ENCODE data around the gene THBS1. TPM values are rescaled to one million over a fixed set of nuclear protein-coding genes. Genes with fewer than 3 reads are reported as not detected.

The THBS1 gene
- total RNA-seq (2014; rRNA removed) (305 and 374 TPM in 2 replicates), Bru-seq, nascent RNA (percentile 94 among the genes with signal in this experiment), BruChase-seq, experiment 1, labeled RNA remaining after a 6-hour chase (percentile 98 among the genes with signal in this experiment), BruChase-seq, experiment 2, labeled RNA remaining after a 2-hour chase (percentile 96 among the genes with signal in this experiment)
- long read RNA-seq, full-length matches to known transcripts = 11 of 143 reads
- long read RNA-seq, partial matches to known transcripts = 120 of 143 reads
- long read RNA-seq, other reads (novel, unspliced or antisense) = 12 of 143 reads

GRCh38 chr15:39580485-39581241 is at the start of gene THBS1:
Gene THBS1, plus strand, starts transcription at chr15:39581079. Its CDS starts 779 bp downstream, at chr15:39581858.
- TF ChIP-seq EZH2phosphoT487 (IDR thresholded peaks at IDR 0.05; ENCODE audit: borderline replicate concordance, low read length) (no peak), CTCF (conservative IDR thresholded peaks at IDR 0.05; ENCODE audit: low read depth, low read length) (0 out of 2 replicates have a peak, but pooled peaks have one; percentile 46), EZH2 (IDR thresholded peaks at IDR 0.05; ENCODE audit: low read length, unreplicated experiment) (no peak)
- BruUV-seq (replicated peaks) = no TSS peak
- H3K79me2 ChIP-seq (ENCODE audit: low read length) = peaks cover 47% of the 10 kb centered on the region

GRCh38 chr15:39534996-39535395 is 45.9 kb upstream of the THBS1 start:
- H3K27me3 ChIP-seq (ENCODE audit: low read length) = no peaks in the 10 kb centered on the region
- no peak overlapping the region for H2AFZ ChIP-seq (ENCODE audit: low read length)
- no peaks in the 10 kb centered on the region for H3F3A ChIP-seq (ENCODE audit: low read length, unreplicated experiment)
- H3K4me1 ChIP-seq (ENCODE audit: insufficient read depth, low read length) = no peaks in the 10 kb centered on the region
- ATAC-seq = no peak
- BruUV-seq (replicated peaks) = no TSS peak
- H4K20me1 ChIP-seq (ENCODE audit: low read length) = no peaks in the 10 kb centered on the region
- H3K4me2 ChIP-seq (ENCODE audit: low read length) = no peak overlapping the region
- no peak overlapping the region for H3K9ac ChIP-seq (ENCODE audit: low read length)
- no peaks in the 10 kb centered on the region for H3K9me3 ChIP-seq (ENCODE audit: low read length)
- H3K36me3 ChIP-seq (ENCODE audit: low read depth, low read length) = no peaks in the 10 kb centered on the region
- no peaks in the 10 kb centered on the region for H3K79me2 ChIP-seq (ENCODE audit: low read length)
- DNase-seq = no peak
- no peak overlapping the region for H3K27ac ChIP-seq (ENCODE audit: low read length)
- POLR2A ChIA-PET (ENCODE audit: unreplicated experiment) = no interaction called here
- no peaks in the 10 kb centered on the region for H3K9me2 ChIP-seq (replicated peaks; ENCODE audit: low read length)
- H3K4me3 ChIP-seq (ENCODE audit: low read length) = no peak overlapping the region
- intact Hi-C loops (cut with micrococcal nuclease) = no loop called here
- CTCF ChIA-PET = interaction anchor here (0.5 kb wide), 1 partner anchor 46 kb away, joined by 3 read pairs; the partner anchor contains the start of gene THBS1
- TF ChIP-seq CTCF (conservative IDR thresholded peaks at IDR 0.05; ENCODE audit: low read depth, low read length) (no peak), EZH2phosphoT487 (IDR thresholded peaks at IDR 0.05; ENCODE audit: borderline replicate concordance, low read length) (no peak), EZH2 (IDR thresholded peaks at IDR 0.05; ENCODE audit: low read length, unreplicated experiment) (no peak)

More at GRCh38 chr15:39580485-39581241, at the start of gene THBS1:
- Histone ChIP-seq H3K9me2 (replicated peaks; ENCODE audit: low read length) (no peaks in the 10 kb centered on the region), H4K20me1 (ENCODE audit: low read length) (peaks cover 43% of the 10 kb centered on the region), H3K9me3 (ENCODE audit: low read length) (no peaks in the 10 kb centered on the region), H3K36me3 (ENCODE audit: low read depth, low read length) (peaks cover 36% of the 10 kb centered on the region), H3K9ac (ENCODE audit: low read length) (peak within 1 kb of the TSS; percentile 87), H3K27me3 (ENCODE audit: low read length) (no peaks in the 10 kb centered on the region), H3F3A (ENCODE audit: low read length, unreplicated experiment) (peaks cover 13% of the 10 kb centered on the region), H3K4me3 (ENCODE audit: low read length) (peak within 1 kb of the TSS; percentile 87), H3K4me2 (ENCODE audit: low read length) (peak within 1 kb of the TSS; percentile 100), H3K27ac (ENCODE audit: low read length) (peak within 1 kb of the TSS; percentile 93), H3K4me1 (ENCODE audit: insufficient read depth, low read length) (peaks cover 51% of the 10 kb centered on the region), H2AFZ (ENCODE audit: low read length) (peak within 1 kb of the TSS; percentile 91)
- POLR2A ChIA-PET (ENCODE audit: unreplicated experiment) = interaction anchor here (0.5 to 1.3 kb wide), 9 partner anchors 101 to 452 kb away, joined by 3 to 7 read pairs (median 6); no protein-coding TSS in a partner anchor
- DNase-seq = peak; percentile 94
- intact Hi-C loops (cut with micrococcal nuclease) = loop anchor here (1.0 to 5.0 kb wide), 10 partner anchors 47 to 872 kb away; no protein-coding TSS in a partner anchor
- ATAC-seq = peak; percentile 58
- CTCF ChIA-PET = interaction anchor here (0.5 to 2.2 kb wide), 10 partner anchors 14 to 881 kb away, joined by 3 to 9 read pairs (median 3); no protein-coding TSS in a partner anchor

Data from PC-3 (cell line).